Smooth muscle cell (in vitro differentiated cells): ENCODE measurements around the gene RGS16. TPM values are rescaled to one million over a fixed set of nuclear protein-coding genes. Genes with fewer than 3 reads are reported as not detected.

Experiments used
- DNase-seq: peaks from one replicate; lab custom pipeline; 2025; ENCODE audit not compliant: unreplicated experiment; lab: John Stamatoyannopoulos, UW
- H2AFZ ChIP-seq: fragments of 200-600 bp; sonication (generic); 2 replicates; pipeline ENCODE4 v1.6.0; 2016; ENCODE audit warnings: antibody characterized with exemption, low read depth, mild to moderate bottlenecking
- H3F3A ChIP-seq: fragments of 200-600 bp; sonication (generic); 2 replicates; pipeline ENCODE4 v1.6.0; 2017; ENCODE audit warnings: antibody characterized with exemption, low read depth
- H3K27ac ChIP-seq: fragments of 200-600 bp; sonication (generic); 2 replicates; pipeline ENCODE4 v1.5.1; 2016; ENCODE audit warnings: low read depth, mild to moderate bottlenecking
- H3K27me3 ChIP-seq: fragments of 200-600 bp; sonication (generic); 2 replicates; pipeline ENCODE4 v1.6.1; 2016; ENCODE audit warnings: low read depth, mild to moderate bottlenecking
- H3K36me3 ChIP-seq: fragments of 200-600 bp; sonication (generic); 2 replicates; pipeline ENCODE4 v1.5.1; 2016; ENCODE audit warnings: low read depth
- H3K4me1 ChIP-seq: fragments of 200-600 bp; sonication (generic); 2 replicates; pipeline ENCODE4 v1.5.1; 2016; ENCODE audit warnings: low read depth
- H3K4me2 ChIP-seq: fragments of 200-600 bp; sonication (generic); 2 replicates; pipeline ENCODE4 v1.6.0; 2016; ENCODE audit warnings: mild to moderate bottlenecking
- H3K4me3 ChIP-seq: fragments of 200-600 bp; sonication (generic); 2 replicates; pipeline ENCODE4 v1.5.1; 2016; ENCODE audit warnings: mild to moderate bottlenecking
- H3K79me2 ChIP-seq: fragments of 200-600 bp; sonication (generic); 2 replicates; pipeline ENCODE4 v1.6.0; 2016; ENCODE audit warnings: low read depth, mild to moderate bottlenecking
- H3K9ac ChIP-seq: fragments of 200-600 bp; sonication (generic); 2 replicates; pipeline ENCODE4 v1.6.0; 2016; ENCODE audit warnings: low read depth
- H3K9me3 ChIP-seq: fragments of 200-600 bp; sonication (generic); replicated peaks from 2 replicates; pipeline ENCODE4 v1.5.1; 2016; ENCODE audit warnings: low read depth
- H4K20me1 ChIP-seq: fragments of 200-600 bp; sonication (generic); 2 replicates; pipeline ENCODE4 v1.6.0; 2016; ENCODE audit warnings: low read depth
- CTCF ChIP-seq: fragments of 200-600 bp; sonication (generic); IDR thresholded peaks from 2 replicates; pipeline ENCODE4 v1.5.1; 2017; ENCODE audit warnings: borderline replicate concordance, mild to moderate bottlenecking, antibody characterized with exemption; ENCODE audit not compliant: insufficient read depth, poor library complexity, severe bottlenecking
- WGBS: methylation state at CpG from one replicate; pipeline ENCODE4 v1.1.7; 2016; ENCODE audit warnings: low lambda C conversion rate; 5-methylcytosine and 5-hydroxymethylcytosine counted together
- polyA plus RNA-seq: library from polyadenylated mRNA; unstranded; fragments of >200 nt; fragmentation: Nextera tagmentation; extraction: Ambion mirVana; gene quantifications from 2 replicates; pipeline ENCODE4 v1.2.1, GENCODE V29; 2016
- total RNA-seq: library from RNA; depleted of rRNA; stranded (reverse); fragments of >200 nt; gene quantifications from 2 replicates; pipeline ENCODE4 v1.2.3, GENCODE V29; 2014

Gene RGS16
- total and polyA plus RNA-seq, 2 experiments from 2014 or later, result 2.9 to 9.9 TPM

DNA sequence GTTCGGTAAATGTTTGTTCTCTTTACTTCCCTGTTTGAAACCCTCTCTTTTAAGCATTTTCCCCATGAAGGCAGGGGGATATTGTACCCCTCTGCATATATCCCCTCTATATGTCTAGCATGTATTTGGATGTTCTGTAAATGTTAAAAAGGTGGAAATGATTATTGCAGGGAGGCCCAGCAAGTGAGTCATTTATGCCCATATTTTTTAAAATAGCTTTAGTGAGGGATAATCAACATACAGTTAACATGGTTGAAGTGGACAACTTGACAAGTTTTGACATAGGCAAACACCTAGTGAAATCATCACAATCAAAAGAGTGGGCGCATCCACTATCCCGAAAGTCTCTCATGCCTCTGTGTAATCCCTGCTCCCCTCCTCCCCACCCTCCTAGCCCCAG is 20.8 kb upstream of the RGS16 start:
- Histone ChIP-seq H3K79me2 (no peaks in the 10 kb centered on the region), H4K20me1 (no peaks in the 10 kb centered on the region), H3K4me3 (no peak overlapping the region), H2AFZ (no peak overlapping the region), H3F3A (peaks cover 4% of the 10 kb centered on the region), H3K36me3 (no peaks in the 10 kb centered on the region), H3K4me2 (no peak overlapping the region), H3K27me3 (no peaks in the 10 kb centered on the region), H3K9ac (no peak overlapping the region), H3K4me1 (peaks cover 14% of the 10 kb centered on the region), H3K9me3 (no peaks in the 10 kb centered on the region), H3K27ac (no peak overlapping the region)
- WGBS, result 60% methylated on average over 3 of the region's 3 CpGs
- DNase-seq, result no peak
- no peak for TF ChIP-seq CTCF

- no peak overlapping the region for H2AFZ ChIP-seq
- H3K9me3 ChIP-seq, result no peaks in the 10 kb centered on the region
- TF ChIP-seq CTCF, result no peak
These were observed 20.4 kb upstream of the RGS16 start for GRCh38 chr1:182624577-182624976.

GRCh38 chr1:182622901-182623528 is 18.8 kb upstream of the RGS16 start:
- no peak overlapping the region for H3K4me3 ChIP-seq
- no peak for DNase-seq
- no peak overlapping the region for H3K9ac ChIP-seq
- no peak overlapping the region for H2AFZ ChIP-seq
- no peak overlapping the region for H3K4me2 ChIP-seq
- H3F3A ChIP-seq, result peaks cover 8% of the 10 kb centered on the region
- no peaks in the 10 kb centered on the region for H4K20me1 ChIP-seq
- H3K4me1 ChIP-seq, result peaks cover 2% of the 10 kb centered on the region
- no peaks in the 10 kb centered on the region for H3K79me2 ChIP-seq
- no peak for TF ChIP-seq CTCF
- WGBS, result 90% methylated on average over 6 of the region's 6 CpGs
- no peaks in the 10 kb centered on the region for H3K36me3 ChIP-seq
- H3K9me3 ChIP-seq, result no peaks in the 10 kb centered on the region
- H3K27ac ChIP-seq, result no peak overlapping the region
- H3K27me3 ChIP-seq, result no peaks in the 10 kb centered on the region

More at GRCh38 chr1:182624577-182624976, 20.4 kb upstream of the RGS16 start:
- Histone ChIP-seq H3K4me3 (no peak overlapping the region), H3K79me2 (no peaks in the 10 kb centered on the region), H3K4me1 (peaks cover 9% of the 10 kb centered on the region), H3K27ac (no peak overlapping the region), H3K27me3 (no peaks in the 10 kb centered on the region), H3K36me3 (no peaks in the 10 kb centered on the region), H3F3A (peaks cover 4% of the 10 kb centered on the region), H3K4me2 (no peak overlapping the region), H4K20me1 (no peaks in the 10 kb centered on the region), H3K9ac (no peak overlapping the region)
- DNase-seq, result no peak
- WGBS, result 41% methylated on average over 1 of the region's 1 CpG

GRCh38 chr1:182621906-182622305 is 17.7 kb upstream of the RGS16 start:
- H3F3A ChIP-seq, result peaks cover 15% of the 10 kb centered on the region
- H2AFZ ChIP-seq, result no peak overlapping the region
- H4K20me1 ChIP-seq, result no peaks in the 10 kb centered on the region
- TF ChIP-seq CTCF, result no peak
- no peak overlapping the region for H3K27ac ChIP-seq
- H3K79me2 ChIP-seq, result no peaks in the 10 kb centered on the region
- H3K4me2 ChIP-seq, result no peak overlapping the region
- peaks cover 13% of the 10 kb centered on the region for H3K4me1 ChIP-seq
- WGBS, result 91% methylated on average over 2 of the region's 2 CpGs
- no peaks in the 10 kb centered on the region for H3K9me3 ChIP-seq
- H3K27me3 ChIP-seq, result no peaks in the 10 kb centered on the region
- no peaks in the 10 kb centered on the region for H3K36me3 ChIP-seq
- no peak for DNase-seq
- no peak overlapping the region for H3K4me3 ChIP-seq
- H3K9ac ChIP-seq, result no peak overlapping the region
